Endodermal cell (in vitro differentiated cells): ENCODE measurements around the gene SLC14A1. TPM values are rescaled to one million over a fixed set of nuclear protein-coding genes. Genes with fewer than 3 reads are reported as not detected.

Experiments
- DNase-seq: peaks from one replicate; pipeline ENCODE4 v3.0.0-alpha.2; 2017
- H3K27ac ChIP-seq: 2 replicates; pipeline ENCODE4 v1.5.1; 2013; ENCODE audit warnings: mild to moderate bottlenecking, low read depth, low read length, moderate library complexity
- H3K27me3 ChIP-seq: 2 replicates; pipeline ENCODE4 v1.6.1; 2013; ENCODE audit warnings: mild to moderate bottlenecking, low read length, moderate library complexity; ENCODE audit not compliant: insufficient read depth, control insufficient read depth, poor library complexity, severe bottlenecking
- H3K36me3 ChIP-seq: 2 replicates; pipeline ENCODE4 v1.7.0; 2013; ENCODE audit warnings: mild to moderate bottlenecking, low read length, moderate library complexity; ENCODE audit not compliant: control insufficient read depth, insufficient read depth
- H3K4me1 ChIP-seq: one replicate; pipeline ENCODE4 v1.7.0; 2013; ENCODE audit warnings: low read length; ENCODE audit not compliant: control insufficient read depth, insufficient read depth
- H3K4me3 ChIP-seq: 2 replicates; pipeline ENCODE4 v1.5.1; 2013; ENCODE audit warnings: mild to moderate bottlenecking, low read length, moderate library complexity
- H3K9ac ChIP-seq: 2 replicates; pipeline ENCODE4 v1.6.1; 2013; ENCODE audit warnings: mild to moderate bottlenecking, low read length, moderate library complexity; ENCODE audit not compliant: poor library complexity, severe bottlenecking; ENCODE audit errors: extremely low read depth
- H3K9me3 ChIP-seq: 2 replicates; pipeline ENCODE4 v1.6.1; 2013; ENCODE audit warnings: mild to moderate bottlenecking, low read length, moderate library complexity; ENCODE audit not compliant: control insufficient read depth
- H3K27ac Mint-ChIP-seq: 2 replicates; pipeline ENCODE4 v1.8.0; 2020; ENCODE audit warnings: mixed read lengths
- H3K27me3 Mint-ChIP-seq: 2 replicates; pipeline ENCODE4 v1.8.0; 2021; ENCODE audit warnings: mild to moderate bottlenecking, mixed read lengths; ENCODE audit not compliant: insufficient read depth
- H3K36me3 Mint-ChIP-seq: 2 replicates; pipeline ENCODE4 v1.8.0; 2020; ENCODE audit warnings: low read depth, mixed read lengths
- H3K4me1 Mint-ChIP-seq: 2 replicates; pipeline ENCODE4 v1.8.0; 2020; ENCODE audit warnings: mixed read lengths
- H3K4me3 Mint-ChIP-seq: 2 replicates; pipeline ENCODE4 v1.8.0; 2020; ENCODE audit warnings: mild to moderate bottlenecking, moderate library complexity, mixed read lengths
- H3K9me3 Mint-ChIP-seq: 2 replicates; pipeline ENCODE4 v1.8.0; 2020; ENCODE audit warnings: mild to moderate bottlenecking, mixed read lengths
- CTCF ChIP-seq: fragments of 200-600 bp; sonication (generic); conservative IDR thresholded peaks from 2 replicates; pipeline ENCODE4 v1.5.0; 2021; ENCODE audit warnings: antibody characterized with exemption, mild to moderate bottlenecking
- WGBS, 2 experiments: methylation state at CpG; one replicate each; pipeline versions ENCODE4 v1.1.5 to v1.1.7; 2013; ENCODE audit warnings: missing lambda C conversion rate in 2 of 2, mixed read lengths in 1 of 2; ENCODE audit not compliant: insufficient coverage in 1 of 2, insufficient read length in 1 of 2; 5-methylcytosine and 5-hydroxymethylcytosine counted together
- total RNA-seq, 2 donors: library from RNA; stranded (reverse); fragmentation: NEBNext Ultra II Directional in 1 of 2; extraction: Animal tissue kit (Norgen Biotek cat#: 25700) in 1 of 2; gene quantifications; 2 replicates in 1 of 2; 3 replicates in 1 of 2; pipeline ENCODE4 v1.2.1, GENCODE V29; 2021

SLC14A1 gene
- total RNA-seq, 2 donors from 2014 or later: not detected

- Histone ChIP-seq H3K27me3 (no peaks in the 10 kb centered on the region), H3K9ac (no peak overlapping the region), H3K4me1 (no peaks in the 10 kb centered on the region), H3K9me3 (no peaks in the 10 kb centered on the region), H3K27ac (no peak overlapping the region), H3K36me3 (no peaks in the 10 kb centered on the region), H3K4me3 (no peak overlapping the region)
- no peak for TF ChIP-seq CTCF
- no peaks in the 10 kb centered on the region for H3K36me3 Mint-ChIP-seq
- H3K27ac Mint-ChIP-seq: no peak overlapping the region
- DNase-seq: no peak
- 47 to 88% methylated on average over 1 to 2 of the region's 2 CpGs for WGBS, 2 experiments
- no peaks in the 10 kb centered on the region for H3K27me3 Mint-ChIP-seq
- H3K9me3 Mint-ChIP-seq: no peaks in the 10 kb centered on the region
- H3K4me3 Mint-ChIP-seq: no peak overlapping the region
- no peaks in the 10 kb centered on the region for H3K4me1 Mint-ChIP-seq
These were observed 24.5 kb downstream of the SLC14A1 start for GRCh38 chr18:45748501-45748900.

- Histone ChIP-seq H3K27me3 (no peaks in the 10 kb centered on the region), H3K9me3 (no peaks in the 10 kb centered on the region), H3K9ac (no peak overlapping the region), H3K4me1 (no peaks in the 10 kb centered on the region), H3K27ac (no peak overlapping the region), H3K4me3 (no peak overlapping the region), H3K36me3 (no peaks in the 10 kb centered on the region)
- Mint-ChIP-seq H3K9me3 (no peaks in the 10 kb centered on the region), H3K36me3 (no peaks in the 10 kb centered on the region), H3K27me3 (peaks cover 6% of the 10 kb centered on the region), H3K4me1 (no peaks in the 10 kb centered on the region), H3K4me3 (no peak overlapping the region), H3K27ac (no peak overlapping the region)
- DNase-seq: no peak
- 92 to 94% methylated on average over 5 to 6 of the region's 6 CpGs for WGBS, 2 experiments
- no peak for TF ChIP-seq CTCF
These were observed 26.1 kb downstream of the SLC14A1 start for GRCh38 chr18:45749918-45750689.

GRCh38 chr18:45751766-45752165 is 27.8 kb downstream of the SLC14A1 start:
- no peaks in the 10 kb centered on the region for H3K36me3 ChIP-seq
- Mint-ChIP-seq H3K4me1 (no peaks in the 10 kb centered on the region), H3K9me3 (peaks cover 2% of the 10 kb centered on the region), H3K36me3 (no peaks in the 10 kb centered on the region), H3K4me3 (no peak overlapping the region), H3K27me3 (peaks cover 6% of the 10 kb centered on the region), H3K27ac (no peak overlapping the region)
- H3K9me3 ChIP-seq: no peaks in the 10 kb centered on the region
- no peak for TF ChIP-seq CTCF
- no peak overlapping the region for H3K9ac ChIP-seq
- WGBS, 2 experiments: 92% methylated on average over 3 of the region's 3 CpGs; no CpG with 5 or more reads in 1 of the 2 experiments
- DNase-seq: no peak
- no peak overlapping the region for H3K27ac ChIP-seq
- H3K4me1 ChIP-seq: no peaks in the 10 kb centered on the region
- no peak overlapping the region for H3K4me3 ChIP-seq
- no peaks in the 10 kb centered on the region for H3K27me3 ChIP-seq
